ENCODE results near the gene S1PR5. TPM values are rescaled to one million over a fixed set of nuclear protein-coding genes. Genes with fewer than 3 reads are reported as not detected.
A peak's percentile ranks its signal among the peaks of the same experiment; 100 is the strongest.

S1PR5 gene
- 0.48 and 1.0 TPM in 2 replicates for total RNA-seq (2011; cell fraction: chromatin; rRNA removed; ENCODE audit: low replicate concordance)
- total RNA-seq (2011; cell fraction: nucleolus; rRNA removed), result 0.92 and 1.0 TPM in 2 replicates
- 0.31 and 0.81 TPM in 2 replicates for total RNA-seq (2011; cell fraction: nucleoplasm; rRNA removed)
- total RNA-seq (2014; rRNA removed), result 0.18 and 0.37 TPM in 2 replicates
- 0.26 TPM in 1 of 2 replicates, not detected in the other for total RNA-seq (2014; rRNA removed; fragmentation: Illumina TruSeq; extraction: Trizol)
- total RNA-seq (2015; rRNA removed; fragmentation: Illumina TruSeq; extraction: Trizol), result 0.11 TPM in 1 of 2 replicates, not detected in the other
- total RNA-seq (2021), result 0.16 and 0.35 TPM in 2 replicates
- polyA plus RNA-seq (2011; rRNA removed), result 0.14 and 0.54 TPM in 2 replicates
- polyA plus RNA-seq (2011; cell fraction: cytosol; rRNA removed), result 0.19 and 1.3 TPM in 2 replicates
- 0.15 and 0.46 TPM in 2 replicates for polyA plus RNA-seq (2011; cell fraction: nucleus; rRNA removed)
- polyA plus RNA-seq (2012), result 0.12 and 0.25 TPM in 2 replicates
- polyA plus RNA-seq (2014; fragmentation: Illumina TruSeq; extraction: Trizol), result 0.17 TPM in 1 of 2 replicates, not detected in the other
- polyA plus RNA-seq (2014; fragmentation: Nextera tagmentation; extraction: Ambion mirVana), result under 1 TPM in 1 of 2 experiments, not detected in 1; 0.03 TPM
- 0.12 and 0.49 TPM in 2 replicates for polyA plus RNA-seq (2014; rRNA removed)
- 0.67 and 0.78 TPM in 2 replicates for polyA minus RNA-seq (2011; rRNA and poly(A)+ RNA removed)
- polyA minus RNA-seq (2011; cell fraction: cytosol; rRNA and poly(A)+ RNA removed), result not detected in 2 replicates
- 0.27 and 0.44 TPM in 2 replicates for polyA minus RNA-seq (2011; cell fraction: nucleus; rRNA and poly(A)+ RNA removed)
- percentile 31 among the genes with signal in this experiment for Bru-seq, nascent RNA
- BruChase-seq, experiment 1, labeled RNA remaining after a 2-hour chase, result percentile 13 among the genes with signal in this experiment
- percentile 18 among the genes with signal in this experiment for BruChase-seq, experiment 2, labeled RNA remaining after a 6-hour chase
- long read RNA-seq, experiment 1, partial matches to known transcripts, result 0 of 1 reads
- long read RNA-seq, experiment 1, other reads (novel, unspliced or antisense), result 0 of 1 reads
- long read RNA-seq, experiment 2, result 0 reads
- long read RNA-seq, experiment 3, result 0 reads

GRCh38 chr19:10517361-10517759, at the start of gene S1PR5:
Gene S1PR5 (minus strand): TSS chr19:10517447. CDS start chr19:10515011, 2,436 bp downstream.
- H3K9me3 ChIP-seq (replicated peaks; ENCODE audit: control insufficient read depth, insufficient read depth, low read depth, low read length), result no peaks in the 10 kb centered on the region
- in situ Hi-C loops (cut with MboI), result no loop called here
- POLR2A ChIA-PET, result interaction anchor here (0.6 to 1.3 kb wide), 4 partner anchors 11 to 48 kb away, joined by 3 to 5 read pairs (median 4); no protein-coding TSS in a partner anchor
- no peaks in the 10 kb centered on the region for H3K9me1 ChIP-seq (ENCODE audit: control insufficient read depth, insufficient read depth, low read length)
- H3K36me3 ChIP-seq (ENCODE audit: control insufficient read depth, insufficient read depth, low read length), result no peaks in the 10 kb centered on the region
- H3K79me2 ChIP-seq (ENCODE audit: control insufficient read depth, insufficient read depth, low read length), result no peaks in the 10 kb centered on the region
- H3K4me2 ChIP-seq (ENCODE audit: insufficient read depth, low read length), result peak within 1 kb of the TSS; percentile 49
- ATAC-seq (peak; percentile 69), DNase-seq (ENCODE audit: extremely low read depth in 1 of 4, low spot score in 3 of 4) (peak; percentile 34 to 70 (median 58)), FAIRE-seq (no peak)
- WGBS (ENCODE audit: insufficient coverage, low coverage, missing lambda C conversion rate), result 25% methylated on average over 14 of the region's 39 CpGs
- H2AFZ ChIP-seq (ENCODE audit: low read depth, low read length), result peak within 1 kb of the TSS; percentile 69
- H4K20me1 ChIP-seq (replicated peaks; ENCODE audit: control insufficient read depth, insufficient read depth, low read length), result no peaks in the 10 kb centered on the region; the same call in 1 of the 2 replicates
- CTCF ChIA-PET (ENCODE audit: low intra/inter-chr PET ratio), result interaction anchor here (0.9 kb wide), 1 partner anchor 11 kb away, joined by 3 read pairs; no protein-coding TSS in a partner anchor
- no peak within 1 kb of the TSS for H3K27ac ChIP-seq (ENCODE audit: extremely low read depth, low read depth, low read length)
- peaks cover 0 to 16% of the 10 kb centered on the region in 2 experiments; a peak in 4 of 5 replicates for H3K27me3 ChIP-seq (ENCODE audit: control insufficient read depth in 2 of 2, insufficient read depth in 2 of 2, low read length in 2 of 2)
- peak within 1 kb of the TSS; percentile 30 for H3K4me3 ChIP-seq
- intact Hi-C loops (cut with micrococcal nuclease), result no loop called here
- H3K4me1 ChIP-seq (replicated peaks in 1 of 2; ENCODE audit: control insufficient read depth in 2 of 2, insufficient read depth in 2 of 2, low read length in 2 of 2), result peaks cover 19 to 48% of the 10 kb centered on the region in 2 experiments; a peak in 4 of 5 replicates
- H3K9ac ChIP-seq (ENCODE audit: insufficient read depth in 1 of 2, low read depth in 2 of 2, low read length in 2 of 2), result peak within 1 kb of the TSS in 1 of 2 experiments; percentile 86; a peak in 3 of 4 replicates
- no TSS peak for BruUV-seq (replicated peaks)
- TF ChIP-seq FIP1L1 (IDR thresholded peaks at IDR 0.05; ENCODE audit: low read depth, low read length, poor library complexity, severe bottlenecking) (peak; percentile 13), GMEB1 (CRISPR knock-in tag; IDR thresholded peaks at IDR 0.05) (no peak), TRIM25 (IDR thresholded peaks at IDR 0.05; ENCODE audit: borderline replicate concordance) (no peak), TFAP4 (CRISPR knock-in tag; IDR thresholded peaks at IDR 0.05; ENCODE audit: borderline replicate concordance) (no peak), TRIM28 (IDR thresholded peaks at IDR 0.05) (no peak), ZNF232 (CRISPR knock-in tag; IDR thresholded peaks at IDR 0.05) (no peak), ZNF263 (CRISPR knock-in tag; IDR thresholded peaks at IDR 0.05; ENCODE audit: borderline replicate concordance) (peak; percentile 84), NCOA6 (IDR thresholded peaks at IDR 0.05) (no peak), CTBP1 (IDR thresholded peaks at IDR 0.05; ENCODE audit: borderline replicate concordance) (no peak), SMAD4 (CRISPR knock-in tag; conservative IDR thresholded peaks at IDR 0.05) (no peak), TARDBP (IDR thresholded peaks at IDR 0.05) (no peak), ZNF3 (CRISPR knock-in tag; IDR thresholded peaks at IDR 0.05) (no peak), C11orf30 (IDR thresholded peaks at IDR 0.05; ENCODE audit: low read depth) (no peak)

All from K562 (cell line).